Upper lobe of left lung (tissue), 4 donors: ENCODE results near the gene METTL27.

Source experiments
- POLR2A ChIP-seq, 4 donors: fragments of 450-650 bp; IDR thresholded peaks; one replicate each; pipeline ENCODE4 v1.5.1; 2016 to 2017; ENCODE audit warnings: antibody characterized with exemption in 4 of 4, mild to moderate bottlenecking in 2 of 4
- TF ChIP-seq, protein P1 (sequence below), 6 experiments: fragments of 450-650 bp in 4 of 6; fragments of 200-600 bp in 2 of 6; sonication (generic) in 2 of 6; IDR thresholded peaks; one replicate each; pipeline ENCODE4 v1.5.1; 2016 to 2019; ENCODE audit warnings: antibody characterized with exemption in 6 of 6

DNA sequence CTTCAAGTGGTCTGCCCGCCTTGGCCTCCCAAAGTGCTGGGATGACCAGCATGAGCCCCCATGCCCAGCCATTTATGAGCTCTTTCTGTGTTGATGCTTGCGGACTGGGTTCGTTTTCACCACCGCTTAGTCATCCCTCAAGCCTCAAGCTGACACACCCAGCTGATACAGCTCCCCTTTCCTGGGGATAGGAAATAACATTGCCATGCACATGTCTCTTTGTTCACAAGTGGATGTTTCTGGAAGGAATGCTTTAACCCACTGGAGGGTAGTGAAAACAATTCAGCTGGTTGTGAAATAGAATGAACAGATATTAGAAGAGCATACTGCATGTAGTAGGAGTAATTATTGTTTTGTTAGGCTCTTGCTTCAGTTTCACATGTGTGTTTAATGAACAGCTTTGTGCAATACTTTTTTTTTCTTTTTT is 8.5 kb upstream of the METTL27 start:
- no peak for TF ChIP-seq POLR2A (IDR thresholded peaks at IDR 0.05)
- TF ChIP-seq, protein P1, sequence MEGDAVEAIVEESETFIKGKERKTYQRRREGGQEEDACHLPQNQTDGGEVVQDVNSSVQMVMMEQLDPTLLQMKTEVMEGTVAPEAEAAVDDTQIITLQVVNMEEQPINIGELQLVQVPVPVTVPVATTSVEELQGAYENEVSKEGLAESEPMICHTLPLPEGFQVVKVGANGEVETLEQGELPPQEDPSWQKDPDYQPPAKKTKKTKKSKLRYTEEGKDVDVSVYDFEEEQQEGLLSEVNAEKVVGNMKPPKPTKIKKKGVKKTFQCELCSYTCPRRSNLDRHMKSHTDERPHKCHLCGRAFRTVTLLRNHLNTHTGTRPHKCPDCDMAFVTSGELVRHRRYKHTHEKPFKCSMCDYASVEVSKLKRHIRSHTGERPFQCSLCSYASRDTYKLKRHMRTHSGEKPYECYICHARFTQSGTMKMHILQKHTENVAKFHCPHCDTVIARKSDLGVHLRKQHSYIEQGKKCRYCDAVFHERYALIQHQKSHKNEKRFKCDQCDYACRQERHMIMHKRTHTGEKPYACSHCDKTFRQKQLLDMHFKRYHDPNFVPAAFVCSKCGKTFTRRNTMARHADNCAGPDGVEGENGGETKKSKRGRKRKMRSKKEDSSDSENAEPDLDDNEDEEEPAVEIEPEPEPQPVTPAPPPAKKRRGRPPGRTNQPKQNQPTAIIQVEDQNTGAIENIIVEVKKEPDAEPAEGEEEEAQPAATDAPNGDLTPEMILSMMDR (IDR thresholded peaks at IDR 0.05): no peak
